Activated CD4-positive, alpha-beta T cell treated with anti-CD3 and anti-CD28 coated beads for 4 hours (primary cell): ENCODE data around the gene HNMT.
"Not testable (repeated sequence)": the region's sequence is repeated elsewhere in the genome, so short reads cannot be mapped to it uniquely, and the experiment has no call there.

Experiments
- DNase-seq, 2 donors: peaks; one replicate each; pipeline ENCODE4 v3.0.0-alpha.2; 2020

HNMT gene

GRCh38 chr2:137964066-137964858 is at the start of gene HNMT:
TSS of gene HNMT (plus strand) at chr2:137964473. CDS start at chr2:137964492, 19 bp downstream.
- DNase-seq = no peak

- no peak for DNase-seq
Observed at GRCh38 chr2:137921105-137921880, 43.0 kb upstream of the HNMT start.

DNA sequence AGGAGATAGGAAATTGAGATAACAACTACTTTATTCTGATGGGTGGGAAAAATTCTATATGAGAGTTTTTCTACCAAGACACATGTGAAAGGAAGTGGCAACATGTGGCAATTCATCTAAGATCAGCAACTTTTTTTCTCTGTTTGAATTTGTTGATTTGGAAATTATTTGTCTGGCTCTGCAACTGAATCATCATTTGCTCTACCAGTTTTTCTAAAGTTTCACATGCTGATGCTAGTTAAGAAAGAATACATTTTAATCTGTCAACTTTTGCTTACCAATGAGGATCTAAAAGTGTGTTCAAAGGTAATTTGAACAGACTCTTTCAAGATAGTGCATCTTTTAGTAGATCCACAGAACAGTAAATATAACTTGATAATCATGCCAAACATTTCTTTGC is 42.1 kb upstream of the HNMT start:
- not testable (repeated sequence) for DNase-seq

DNA sequence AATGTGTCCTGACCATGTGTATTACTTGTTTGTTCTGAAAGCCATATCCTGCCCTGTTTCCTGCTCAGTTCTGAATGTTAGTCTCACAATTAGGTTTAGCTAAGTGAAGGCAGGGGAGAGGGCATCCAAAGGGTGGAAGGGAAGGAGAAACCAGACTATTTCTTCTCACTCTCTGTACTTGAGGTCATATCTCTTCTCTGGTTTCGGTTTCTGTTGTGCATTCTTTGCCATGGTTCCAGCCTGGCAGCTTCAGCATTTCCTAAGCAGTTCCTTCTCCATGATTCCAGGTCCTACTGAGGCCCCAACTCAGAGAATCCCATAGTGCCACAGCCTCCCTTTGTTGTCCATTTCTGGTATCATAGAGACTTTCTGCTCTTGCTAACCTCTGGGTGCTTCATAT is 40.3 kb upstream of the HNMT start:
- no peak for DNase-seq

DNA sequence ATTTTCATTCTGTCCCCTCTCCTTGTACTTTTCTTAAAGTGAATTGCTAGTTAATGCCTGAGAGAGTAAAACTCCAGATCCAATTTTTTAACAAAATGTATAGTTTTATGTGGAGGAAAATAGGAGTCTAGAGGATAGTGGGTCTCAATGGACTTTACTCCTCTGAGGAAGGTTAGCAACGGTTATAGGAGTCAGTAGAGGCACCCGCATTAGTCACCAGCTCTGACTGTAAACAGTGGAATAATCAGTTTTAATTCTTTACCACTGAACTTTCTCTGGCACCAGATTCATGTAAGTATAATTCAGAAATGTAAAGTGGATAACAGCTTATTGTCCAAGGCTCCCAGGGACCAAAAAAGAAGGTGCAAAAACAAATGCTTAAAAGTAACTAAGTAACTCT is 38.7 kb upstream of the HNMT start:
- no peak for DNase-seq

DNA sequence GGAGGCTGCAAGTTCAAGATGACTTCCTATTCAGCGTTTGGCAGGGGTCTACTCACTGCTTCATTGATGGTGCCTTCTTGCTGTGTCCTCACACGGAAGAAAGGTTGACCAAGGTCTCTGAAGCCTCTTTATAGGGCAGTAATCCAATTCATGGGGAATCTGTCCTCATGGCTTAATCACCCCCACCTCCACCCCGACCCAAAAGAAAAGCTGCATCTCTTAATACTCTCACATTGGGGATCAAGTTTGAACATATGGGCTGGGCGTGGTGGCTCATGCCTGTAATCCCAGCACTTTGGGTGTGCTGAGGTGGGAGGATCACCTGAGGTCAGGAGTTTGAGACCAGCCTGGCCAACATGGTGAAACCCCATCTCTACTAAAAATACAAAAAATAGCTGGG is 36.4 kb upstream of the HNMT start:
- no peak for DNase-seq

DNA sequence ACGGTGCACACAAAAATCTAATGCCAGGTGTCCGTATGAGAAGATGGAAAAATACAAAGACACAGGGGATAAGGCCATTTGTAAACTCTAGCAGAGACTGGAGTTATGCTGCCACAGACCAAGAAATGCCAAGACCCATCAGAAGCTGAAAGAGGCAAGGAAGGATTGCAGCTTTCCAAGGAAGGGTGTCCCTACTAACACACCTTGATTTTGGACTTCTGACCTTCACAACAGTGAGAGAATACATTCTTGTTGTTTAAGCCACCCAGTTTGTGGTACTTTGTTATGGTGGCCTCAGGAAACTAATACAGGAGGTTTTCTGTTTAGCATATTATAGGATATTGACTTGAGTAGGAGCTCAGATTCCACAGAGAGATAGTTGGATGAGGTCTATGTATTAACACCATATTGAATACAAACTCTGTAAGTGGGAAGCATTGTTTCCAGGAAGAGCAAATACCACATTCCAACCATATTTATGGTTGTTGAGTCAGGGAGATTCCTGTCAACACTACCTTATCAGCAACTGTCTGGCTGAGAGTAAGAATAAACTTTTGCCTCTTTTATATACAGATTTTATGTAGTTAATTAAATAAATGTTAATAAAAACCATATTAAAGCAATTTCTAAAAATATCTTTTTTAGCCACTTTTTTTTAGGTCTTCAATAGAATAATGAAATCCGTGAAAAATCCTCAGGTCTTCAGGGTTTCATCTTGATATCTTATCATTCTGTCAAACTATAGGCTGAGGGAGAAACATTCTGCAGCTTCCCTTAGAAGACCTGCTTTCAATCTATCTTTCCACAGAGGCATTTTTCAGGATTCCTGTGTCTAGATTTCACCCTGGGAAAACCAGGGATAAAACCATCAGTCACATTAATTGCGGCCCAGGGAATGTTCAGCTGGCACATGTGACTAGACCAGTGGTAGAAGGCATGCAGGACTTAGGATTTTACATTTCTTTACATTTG is 35.4 kb upstream of the HNMT start:
- DNase-seq = no peak

GRCh38 chr2:137929519-137929916 is 34.8 kb upstream of the HNMT start:
- no peak for DNase-seq

DNA sequence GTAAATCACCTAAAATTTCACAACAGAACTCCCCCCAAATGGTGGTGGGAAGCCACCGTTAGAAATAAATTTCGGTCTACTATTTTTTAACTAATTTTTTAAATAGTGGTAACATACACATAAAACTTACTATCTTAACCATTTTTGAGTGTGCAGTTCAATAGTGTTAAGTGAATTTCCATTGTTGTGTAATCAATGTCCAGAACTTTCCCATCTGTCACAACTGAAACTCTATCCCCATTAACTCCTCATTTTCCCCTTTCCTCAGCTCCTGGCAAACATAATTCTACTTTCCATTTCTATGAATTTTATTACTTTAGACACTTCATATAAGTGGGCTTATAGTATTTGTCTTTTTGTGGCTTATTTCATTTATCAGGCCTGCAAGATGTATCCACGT is 34.1 kb upstream of the HNMT start:
- DNase-seq = no peak

DNA sequence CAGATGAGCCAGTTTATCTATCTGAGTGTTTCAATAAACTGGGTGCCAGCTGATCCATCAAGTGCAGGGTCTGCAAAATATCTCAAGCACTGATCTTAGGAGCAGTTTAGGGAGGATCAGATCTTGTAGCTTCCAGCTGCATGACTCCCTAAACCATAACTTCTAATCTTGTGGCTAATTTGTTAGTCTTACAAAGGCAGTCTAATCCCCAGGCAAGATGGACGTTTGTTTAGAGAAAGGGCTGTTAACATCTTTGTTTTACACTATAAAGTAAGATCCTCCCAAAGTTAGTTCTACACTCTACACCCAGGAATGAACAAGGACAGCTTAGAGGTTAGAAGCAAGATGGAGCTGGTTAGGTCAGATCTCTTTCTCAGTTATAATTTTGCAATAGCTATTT is 28.7 kb upstream of the HNMT start:
- DNase-seq = no peak

- DNase-seq = no peak
Observed at GRCh38 chr2:137937246-137937645, 27.0 kb upstream of the HNMT start.

- no peak for DNase-seq
Observed at GRCh38 chr2:137937778-137938177, 26.5 kb upstream of the HNMT start.

DNA sequence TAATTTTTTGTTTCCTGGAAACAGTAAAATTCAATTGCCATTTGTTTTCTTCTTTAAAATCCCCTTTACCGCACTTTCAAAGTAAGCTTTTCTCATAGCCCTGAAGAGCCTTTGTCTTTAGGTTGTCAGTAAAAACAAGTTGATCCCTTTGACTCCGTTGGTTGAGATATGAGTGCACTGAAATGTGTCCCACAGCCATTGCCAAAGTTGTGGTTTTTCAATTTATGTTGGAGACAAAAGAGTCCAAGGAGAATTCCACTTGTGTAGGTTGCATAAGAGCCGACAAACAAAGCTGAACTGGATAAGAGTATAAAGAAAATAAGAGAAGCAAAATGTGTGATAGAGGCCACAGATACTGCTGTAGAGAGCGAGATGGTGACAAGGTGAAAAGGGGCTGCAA is 26.1 kb upstream of the HNMT start:
- no peak for DNase-seq

DNA sequence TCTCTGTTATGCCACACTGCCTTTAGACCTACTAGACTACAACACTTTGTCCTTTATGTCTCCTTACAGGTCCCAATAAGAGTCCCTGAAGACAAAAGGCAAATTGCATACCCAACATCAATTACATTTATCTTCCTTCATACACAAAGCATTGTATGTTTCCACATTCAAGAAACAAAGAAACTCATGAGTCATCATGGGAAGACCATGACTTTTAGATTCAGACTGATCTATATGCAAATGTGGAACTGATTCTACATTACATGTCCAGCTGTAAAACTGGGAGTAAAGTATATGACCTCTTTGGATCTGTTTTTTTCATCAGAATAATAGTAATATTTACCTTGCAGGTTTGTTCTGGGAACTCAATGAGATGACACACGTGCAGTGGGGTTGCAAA is 25.2 kb upstream of the HNMT start:
- no peak for DNase-seq

GRCh38 chr2:137940154-137940553 is 24.1 kb upstream of the HNMT start:
- DNase-seq = no peak

GRCh38 chr2:137942037-137942832 is 22.0 kb upstream of the HNMT start:
- DNase-seq = no peak

- DNase-seq = no peak
Observed at GRCh38 chr2:137942833-137943677, 21.2 kb upstream of the HNMT start.

DNA sequence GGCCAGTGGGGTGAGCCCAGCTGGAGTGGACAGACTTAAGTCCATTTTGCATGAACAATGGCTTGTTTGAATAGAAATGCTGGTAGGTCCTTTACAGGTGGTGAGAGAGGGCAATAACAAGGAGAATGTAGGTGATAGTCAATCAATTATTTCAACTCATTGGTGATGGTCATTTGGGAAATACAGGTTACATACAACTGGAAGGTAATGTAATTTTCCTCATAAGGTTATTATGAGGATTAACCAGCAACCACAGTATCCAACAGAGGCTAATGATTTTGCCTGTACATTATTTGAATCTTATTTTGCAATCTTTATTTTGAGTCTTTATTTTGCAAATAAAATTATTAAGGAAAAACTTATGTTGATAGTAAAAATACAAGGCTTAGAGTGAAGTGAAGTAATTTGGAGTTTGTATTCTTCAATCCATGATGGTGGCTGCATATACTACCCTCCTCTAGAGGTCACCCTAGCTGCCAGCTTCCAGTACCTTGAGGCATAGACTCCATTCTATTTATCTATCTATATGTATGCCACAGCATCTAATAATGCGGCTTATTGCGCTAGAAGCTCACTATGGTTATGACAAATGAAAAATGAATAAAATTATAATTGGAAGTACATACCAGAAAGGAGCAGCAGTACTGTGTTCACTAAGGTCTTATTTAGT is 20.5 kb upstream of the HNMT start:
- DNase-seq = no peak

DNA sequence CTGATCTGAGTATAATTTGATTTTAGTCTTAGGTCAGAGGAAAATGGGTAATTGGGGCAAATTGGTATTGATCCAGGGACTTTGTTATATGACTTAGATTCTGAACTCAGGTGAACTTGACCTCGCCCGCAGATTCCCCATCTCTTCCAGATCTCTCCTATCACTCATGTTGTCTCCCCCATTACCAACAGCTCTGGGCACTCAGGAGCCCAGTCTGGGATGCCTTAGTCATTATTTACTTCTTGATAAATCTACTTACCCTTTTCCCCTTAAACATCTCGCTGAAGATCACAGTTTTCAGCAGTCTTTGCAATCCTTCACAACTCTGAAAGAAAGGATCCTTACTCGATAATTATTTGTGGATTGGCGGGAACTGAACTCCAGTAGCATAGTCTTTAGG is 19.6 kb upstream of the HNMT start:
- no peak for DNase-seq

DNA sequence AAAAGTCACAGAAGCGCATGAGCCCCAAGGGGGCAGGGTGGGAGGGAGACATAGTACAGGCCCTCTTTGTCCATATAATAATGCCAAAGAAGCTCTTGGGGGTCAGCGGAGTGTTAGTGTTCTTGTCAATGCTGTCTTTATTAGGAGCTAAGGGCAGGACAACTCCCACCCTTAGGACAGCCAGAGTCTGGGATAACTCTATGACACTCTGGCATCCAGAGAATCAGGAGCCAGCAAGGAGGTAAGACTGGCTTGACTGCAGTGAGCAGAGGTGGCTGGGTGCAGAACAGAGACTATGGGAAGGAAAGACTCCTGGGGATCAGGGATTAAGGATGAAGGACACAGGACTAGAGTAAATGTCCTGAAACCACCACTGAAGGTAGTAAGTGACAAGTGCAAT is 19.0 kb upstream of the HNMT start:
- no peak for DNase-seq

- DNase-seq = no peak
Observed at GRCh38 chr2:137946227-137946626, 18.0 kb upstream of the HNMT start.
